ENCODE measurements around the gene KIF6.

KIF6 gene

GRCh38 chr6:39294133-39294532, 431.1 kb downstream of the KIF6 start:
- no peaks in the 10 kb centered on the region for H3K79me2 ChIP-seq (ENCODE audit: low read length)
- no peak overlapping the region for H3K9ac ChIP-seq (ENCODE audit: low read length)
- no peaks in the 10 kb centered on the region for H3F3A ChIP-seq (ENCODE audit: insufficient read depth, low read length)
- H4K20me1 ChIP-seq (ENCODE audit: insufficient read depth, low read length), result no peaks in the 10 kb centered on the region
- no peaks in the 10 kb centered on the region for H3K9me2 ChIP-seq (replicated peaks; ENCODE audit: insufficient read depth, low read length)
- TF ChIP-seq EZH2 (optimal IDR thresholded peaks at IDR 0.05; ENCODE audit: low read depth, low read length) (no peak), EZH2phosphoT487 (IDR thresholded peaks at IDR 0.05; ENCODE audit: low read length) (no peak), CTCF (IDR thresholded peaks at IDR 0.05; ENCODE audit: low read length) (no peak)
- H3K9me3 ChIP-seq (replicated peaks; ENCODE audit: insufficient read depth, low read length), result no peaks in the 10 kb centered on the region
- H3K4me3 ChIP-seq (ENCODE audit: low read length), result no peak overlapping the region
- no peaks in the 10 kb centered on the region for H3K36me3 ChIP-seq (replicated peaks; ENCODE audit: insufficient read depth, low read length)
- H3K27me3 ChIP-seq (replicated peaks; ENCODE audit: insufficient read depth, low read length), result peaks cover 3% of the 10 kb centered on the region
- H3K4me2 ChIP-seq (ENCODE audit: low read depth, low read length), result no peak overlapping the region
- no peaks in the 10 kb centered on the region for H3K4me1 ChIP-seq (ENCODE audit: low read length)
- no peak overlapping the region for H3K27ac ChIP-seq (ENCODE audit: low read length)
- H2AFZ ChIP-seq (ENCODE audit: low read length), result no peak overlapping the region
- DNase-seq, result no peak

- H3F3A ChIP-seq (ENCODE audit: insufficient read depth, low read length), result no peaks in the 10 kb centered on the region
- H3K9me3 ChIP-seq (replicated peaks; ENCODE audit: insufficient read depth, low read length), result no peaks in the 10 kb centered on the region
- H4K20me1 ChIP-seq (ENCODE audit: insufficient read depth, low read length), result no peaks in the 10 kb centered on the region
- no peak for DNase-seq
- H2AFZ ChIP-seq (ENCODE audit: low read length), result no peak overlapping the region
- TF ChIP-seq EZH2 (optimal IDR thresholded peaks at IDR 0.05; ENCODE audit: low read depth, low read length) (no peak), CTCF (IDR thresholded peaks at IDR 0.05; ENCODE audit: low read length) (no peak), EZH2phosphoT487 (IDR thresholded peaks at IDR 0.05; ENCODE audit: low read length) (no peak)
- H3K27me3 ChIP-seq (replicated peaks; ENCODE audit: insufficient read depth, low read length), result no peaks in the 10 kb centered on the region; the same call in 1 of the 2 replicates
- H3K9ac ChIP-seq (ENCODE audit: low read length), result no peak overlapping the region
- H3K4me2 ChIP-seq (ENCODE audit: low read depth, low read length), result no peak overlapping the region
- H3K4me1 ChIP-seq (ENCODE audit: low read length), result no peaks in the 10 kb centered on the region
- H3K9me2 ChIP-seq (replicated peaks; ENCODE audit: insufficient read depth, low read length), result no peaks in the 10 kb centered on the region
- no peak overlapping the region for H3K27ac ChIP-seq (ENCODE audit: low read length)
- no peaks in the 10 kb centered on the region for H3K79me2 ChIP-seq (ENCODE audit: low read length)
- H3K4me3 ChIP-seq (ENCODE audit: low read length), result no peak overlapping the region
- no peaks in the 10 kb centered on the region for H3K36me3 ChIP-seq (replicated peaks; ENCODE audit: insufficient read depth, low read length)
Observed at GRCh38 chr6:39292637-39293036, 432.6 kb downstream of the KIF6 start.

GRCh38 chr6:39289490-39289889, 435.7 kb downstream of the KIF6 start:
- Histone ChIP-seq H3K9ac (ENCODE audit: low read length) (no peak overlapping the region), H3K9me2 (replicated peaks; ENCODE audit: insufficient read depth, low read length) (no peaks in the 10 kb centered on the region), H3K27me3 (replicated peaks; ENCODE audit: insufficient read depth, low read length) (no peaks in the 10 kb centered on the region), H4K20me1 (ENCODE audit: insufficient read depth, low read length) (no peaks in the 10 kb centered on the region), H3K36me3 (replicated peaks; ENCODE audit: insufficient read depth, low read length) (no peaks in the 10 kb centered on the region), H3F3A (ENCODE audit: insufficient read depth, low read length) (no peaks in the 10 kb centered on the region), H3K4me1 (ENCODE audit: low read length) (no peaks in the 10 kb centered on the region), H3K4me3 (ENCODE audit: low read length) (no peak overlapping the region), H2AFZ (ENCODE audit: low read length) (no peak overlapping the region), H3K9me3 (replicated peaks; ENCODE audit: insufficient read depth, low read length) (no peaks in the 10 kb centered on the region), H3K79me2 (ENCODE audit: low read length) (no peaks in the 10 kb centered on the region), H3K4me2 (ENCODE audit: low read depth, low read length) (no peak overlapping the region), H3K27ac (ENCODE audit: low read length) (no peak overlapping the region)
- DNase-seq, result no peak
- no peak for TF ChIP-seq EZH2phosphoT487 (IDR thresholded peaks at IDR 0.05; ENCODE audit: low read length)
- TF ChIP-seq CTCF (IDR thresholded peaks at IDR 0.05; ENCODE audit: low read length), result no peak
- TF ChIP-seq EZH2 (optimal IDR thresholded peaks at IDR 0.05; ENCODE audit: low read depth, low read length), result no peak
